NCI-H226 (cell line): ENCODE data around the gene MIA.
"Not testable (repeated sequence)": the region's sequence is repeated elsewhere in the genome, so short reads cannot be mapped to it uniquely, and the experiment has no call there.

Experiments
- DNase-seq: peaks from one replicate; pipeline ENCODE4 v3.0.0-alpha.2; 2015

The MIA gene

GRCh38 chr19:40825460-40826095, 50.3 kb downstream of the MIA start:
- not testable (repeated sequence) for DNase-seq

- not testable (repeated sequence) for DNase-seq
Observed at GRCh38 chr19:40826312-40826698, 51.0 kb downstream of the MIA start.

- DNase-seq = not testable (repeated sequence)
Observed at GRCh38 chr19:40826699-40827385, 51.5 kb downstream of the MIA start.
